PC-9 (cell line): Measurements from ENCODE around the gene TMEM117. TPM values are rescaled to one million over a fixed set of nuclear protein-coding genes. Genes with fewer than 3 reads are reported as not detected.

ENCODE experiments used
- BruUV-seq: library from RNA; stranded (reverse); fragments of 400-500 nt; replicated peaks from 2 replicates; lab custom pipeline; 2021; lab: Mats Ljungman, UMichigan
- CTCF ChIA-PET: fragments of 300-600 bp; sonication (Branson Sonifier 250); formaldehyde crosslinking; loops from one replicate; lab custom pipeline; 2022; ENCODE audit warnings: antibody characterized with exemption; lab: Charles Lee
- POLR2A ChIA-PET: fragments of 300-600 bp; sonication (Branson Sonifier 250); formaldehyde crosslinking; loops from one replicate; lab custom pipeline; 2022; ENCODE audit warnings: antibody characterized with exemption; ENCODE audit not compliant: unreplicated experiment; lab: Charles Lee
- DNase-seq, 2 experiments: peaks; one replicate each; pipeline versions ENCODE4 v3.0.0 to v3.0.0-alpha.2; 2015 to 2022; ENCODE audit warnings: mixed read lengths in 1 of 2
- H2AFZ ChIP-seq: fragments of 200-600 bp; sonication (generic); 2 replicates; pipeline ENCODE4 v1.8.1; 2017; ENCODE audit warnings: antibody characterized with exemption
- H3F3A ChIP-seq: fragments of 200-600 bp; sonication (generic); 2 replicates; pipeline ENCODE4 v1.8.1; 2017; ENCODE audit warnings: antibody characterized with exemption, mild to moderate bottlenecking, low read depth; ENCODE audit not compliant: insufficient read depth
- H3K27ac ChIP-seq: fragments of 200-600 bp; sonication (generic); 2 replicates; pipeline ENCODE4 v1.6.1; 2016; ENCODE audit warnings: mixed run types
- H3K27me3 ChIP-seq: fragments of 200-600 bp; sonication (generic); 2 replicates; pipeline ENCODE4 v1.6.1; 2016; ENCODE audit warnings: low read depth, mixed run types; ENCODE audit not compliant: insufficient read depth
- H3K36me3 ChIP-seq: fragments of 200-600 bp; sonication (generic); 2 replicates; pipeline ENCODE4 v1.6.1; 2016; ENCODE audit warnings: low read depth, mixed run types
- H3K4me1 ChIP-seq: fragments of 200-600 bp; sonication (generic); replicated peaks from 2 replicates; pipeline ENCODE4 v1.6.1; 2016; ENCODE audit warnings: mixed run types; ENCODE audit not compliant: insufficient read depth
- H3K4me2 ChIP-seq: fragments of 200-600 bp; sonication (generic); 2 replicates; pipeline ENCODE4 v1.6.1; 2017; ENCODE audit warnings: mixed run types
- H3K4me3 ChIP-seq: fragments of 200-600 bp; sonication (generic); 2 replicates; pipeline ENCODE4 v1.6.1; 2016; ENCODE audit warnings: mixed run types
- H3K79me2 ChIP-seq: fragments of 200-600 bp; sonication (generic); 2 replicates; pipeline ENCODE4 v1.6.1; 2017; ENCODE audit warnings: low read depth, mixed run types
- H3K9me2 ChIP-seq: fragments of 200-600 bp; sonication (generic); 2 replicates; pipeline ENCODE4 v1.8.1; 2017; ENCODE audit warnings: mild to moderate bottlenecking; ENCODE audit not compliant: insufficient read depth
- H3K9me3 ChIP-seq: fragments of 200-600 bp; sonication (generic); 2 replicates; pipeline ENCODE4 v1.8.1; 2016; ENCODE audit warnings: low read depth; ENCODE audit not compliant: insufficient read depth
- H4K20me1 ChIP-seq: fragments of 200-600 bp; sonication (generic); 2 replicates; pipeline ENCODE4 v1.8.1; 2017; ENCODE audit not compliant: insufficient read depth
- EZH2 ChIP-seq: fragments of 200-600 bp; sonication (generic); IDR thresholded peaks from 2 replicates; pipeline ENCODE4 v1.8.0; 2017; ENCODE audit warnings: antibody characterized with exemption, low read depth
- intact Hi-C: fragments of 100-400 bp; cut with micrococcal nuclease; formaldehyde crosslinking; loops from one replicate; pipeline ENCODE4 v1.10.0; 2022; ENCODE audit not compliant: unreplicated experiment
- total RNA-seq: library from RNA; stranded (reverse); gene quantifications from 2 replicates; pipeline ENCODE4 v1.2.3, GENCODE V29; 2021
- TF ChIP-seq, protein P1 (sequence below): fragments of 200-600 bp; sonication (generic); conservative IDR thresholded peaks from 2 replicates; pipeline ENCODE4 v1.6.1; 2017; ENCODE audit warnings: mixed run types, antibody characterized with exemption, mild to moderate bottlenecking, moderate library complexity

The TMEM117 gene
- total RNA-seq, 1 experiment from 2014 or later: 2.0 TPM

DNA sequence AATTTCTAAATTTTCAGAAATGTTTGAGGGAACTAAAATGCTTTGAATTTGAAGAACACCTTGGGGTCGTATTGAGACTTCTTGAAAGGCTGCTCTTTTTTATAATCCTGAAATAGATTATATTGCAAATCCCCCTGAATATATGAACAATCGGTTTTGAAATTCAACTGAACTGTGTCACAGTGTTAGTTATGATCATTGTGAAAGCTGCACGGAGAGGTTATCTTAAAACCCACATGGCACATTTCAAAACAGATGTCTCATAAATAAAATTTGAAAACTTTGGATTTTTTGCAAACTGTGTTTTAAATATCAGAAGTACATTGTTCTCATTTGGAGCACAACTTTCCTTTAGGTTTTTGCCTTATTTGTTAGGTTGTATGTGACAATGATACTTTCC is 218.4 kb downstream of the TMEM117 start:
- Histone ChIP-seq H4K20me1 (no peaks in the 10 kb centered on the region), H3K27ac (no peak overlapping the region), H3F3A (no peaks in the 10 kb centered on the region), H3K9me2 (no peaks in the 10 kb centered on the region), H3K9me3 (no peaks in the 10 kb centered on the region), H3K4me3 (no peak overlapping the region), H2AFZ (no peak overlapping the region), H3K36me3 (no peaks in the 10 kb centered on the region), H3K4me2 (no peak overlapping the region), H3K4me1 (no peaks in the 10 kb centered on the region), H3K79me2 (no peaks in the 10 kb centered on the region), H3K27me3 (no peaks in the 10 kb centered on the region)
- DNase-seq: no peak
- TF ChIP-seq EZH2: no peak
- TF ChIP-seq, protein P1, sequence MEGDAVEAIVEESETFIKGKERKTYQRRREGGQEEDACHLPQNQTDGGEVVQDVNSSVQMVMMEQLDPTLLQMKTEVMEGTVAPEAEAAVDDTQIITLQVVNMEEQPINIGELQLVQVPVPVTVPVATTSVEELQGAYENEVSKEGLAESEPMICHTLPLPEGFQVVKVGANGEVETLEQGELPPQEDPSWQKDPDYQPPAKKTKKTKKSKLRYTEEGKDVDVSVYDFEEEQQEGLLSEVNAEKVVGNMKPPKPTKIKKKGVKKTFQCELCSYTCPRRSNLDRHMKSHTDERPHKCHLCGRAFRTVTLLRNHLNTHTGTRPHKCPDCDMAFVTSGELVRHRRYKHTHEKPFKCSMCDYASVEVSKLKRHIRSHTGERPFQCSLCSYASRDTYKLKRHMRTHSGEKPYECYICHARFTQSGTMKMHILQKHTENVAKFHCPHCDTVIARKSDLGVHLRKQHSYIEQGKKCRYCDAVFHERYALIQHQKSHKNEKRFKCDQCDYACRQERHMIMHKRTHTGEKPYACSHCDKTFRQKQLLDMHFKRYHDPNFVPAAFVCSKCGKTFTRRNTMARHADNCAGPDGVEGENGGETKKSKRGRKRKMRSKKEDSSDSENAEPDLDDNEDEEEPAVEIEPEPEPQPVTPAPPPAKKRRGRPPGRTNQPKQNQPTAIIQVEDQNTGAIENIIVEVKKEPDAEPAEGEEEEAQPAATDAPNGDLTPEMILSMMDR: no peak
- ChIA-PET POLR2A (no interaction called here), CTCF (no interaction called here)
- BruUV-seq: no TSS peak
- intact Hi-C loops: no loop called here

- TF ChIP-seq, protein P1: no peak
- TF ChIP-seq EZH2: no peak
- Histone ChIP-seq H3K9me2 (no peaks in the 10 kb centered on the region), H3K4me1 (no peaks in the 10 kb centered on the region), H3K27me3 (no peaks in the 10 kb centered on the region), H2AFZ (no peak overlapping the region), H3K9me3 (no peaks in the 10 kb centered on the region), H3K79me2 (no peaks in the 10 kb centered on the region), H3K4me3 (no peak overlapping the region), H3K36me3 (no peaks in the 10 kb centered on the region), H4K20me1 (no peaks in the 10 kb centered on the region), H3K4me2 (no peak overlapping the region), H3F3A (no peaks in the 10 kb centered on the region), H3K27ac (no peak overlapping the region)
- ChIA-PET CTCF (no interaction called here), POLR2A (no interaction called here)
- intact Hi-C loops: no loop called here
- BruUV-seq: no TSS peak
- DNase-seq: no peak
Measured at GRCh38 chr12:44058366-44058765, 222.5 kb downstream of the TMEM117 start.

DNA sequence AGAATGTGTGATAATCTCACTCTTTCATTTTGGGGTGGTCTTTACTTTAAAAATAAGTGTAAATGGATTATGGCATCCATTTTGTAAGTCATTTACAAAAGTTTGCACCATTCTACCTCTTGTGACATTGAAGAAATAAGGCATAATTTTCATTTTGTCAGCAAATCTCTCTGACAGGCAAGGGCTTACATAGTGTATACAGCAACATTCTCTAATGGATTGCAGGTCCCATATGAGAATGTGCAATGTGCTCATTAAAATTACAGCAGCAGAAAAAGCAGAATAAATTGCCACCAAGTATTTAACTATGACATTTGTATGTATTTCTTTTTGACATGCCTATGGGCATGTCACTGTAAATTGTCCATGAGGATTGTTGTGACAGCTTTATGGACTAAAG is 223.6 kb downstream of the TMEM117 start:
- Histone ChIP-seq H3K9me3 (no peaks in the 10 kb centered on the region), H3K4me3 (no peak overlapping the region), H3F3A (no peaks in the 10 kb centered on the region), H3K36me3 (no peaks in the 10 kb centered on the region), H2AFZ (no peak overlapping the region), H3K79me2 (no peaks in the 10 kb centered on the region), H3K27ac (no peak overlapping the region), H3K9me2 (no peaks in the 10 kb centered on the region), H3K4me1 (no peaks in the 10 kb centered on the region), H3K27me3 (no peaks in the 10 kb centered on the region), H3K4me2 (no peak overlapping the region), H4K20me1 (no peaks in the 10 kb centered on the region)
- intact Hi-C loops: no loop called here
- ChIA-PET CTCF (no interaction called here), POLR2A (no interaction called here)
- DNase-seq: no peak
- BruUV-seq: no TSS peak
- TF ChIP-seq, protein P1: no peak
- no peak for TF ChIP-seq EZH2
